Activated T-cell treated with anti-CD3 and anti-CD28 coated beads, Interleukin-2, amount 50 U/mL, for 72 hours (primary cell): ENCODE data around the gene CPNE8. TPM values are rescaled to one million over a fixed set of nuclear protein-coding genes. Genes with fewer than 3 reads are reported as not detected.

ENCODE experiments used
- ATAC-seq, 2 donors: fragments of 150-1000 bp; cut with Tn5 transposase; replicated peaks in 1 of 2; 2 replicates each; pipeline ENCODE4 v1.10.0; 2021; ENCODE audit warnings: moderate library complexity in 2 of 2, mild to moderate bottlenecking in 1 of 2
- DNase-seq, 2 donors: peaks; one replicate each; pipeline ENCODE4 v3.0.0; 2021 to 2022; ENCODE audit warnings: mixed read lengths in 1 of 2
- H3K27ac Mint-ChIP-seq: one replicate; pipeline ENCODE4 v1.8.0; 2022; ENCODE audit warnings: mild to moderate bottlenecking, moderate library complexity, mixed read lengths
- H3K27me3 Mint-ChIP-seq: one replicate; pipeline ENCODE4 v1.8.0; 2022; ENCODE audit warnings: low read depth, mixed read lengths
- H3K36me3 Mint-ChIP-seq, 2 donors: one replicate each; pipeline ENCODE4 v1.8.0; 2022; ENCODE audit warnings: mixed read lengths in 2 of 2, mild to moderate bottlenecking in 1 of 2; ENCODE audit not compliant: insufficient read depth in 2 of 2
- H3K4me1 Mint-ChIP-seq: one replicate; pipeline ENCODE4 v1.8.0; 2022; ENCODE audit warnings: low read depth, mixed read lengths
- H3K4me3 Mint-ChIP-seq, 2 donors: one replicate each; pipeline ENCODE4 v1.8.0; 2022; ENCODE audit warnings: mild to moderate bottlenecking in 2 of 2, mixed read lengths in 2 of 2, moderate library complexity in 2 of 2
- H3K9me3 Mint-ChIP-seq, 2 donors: one replicate each; pipeline ENCODE4 v1.8.0; 2022; ENCODE audit warnings: mixed read lengths in 2 of 2
- total RNA-seq, 2 donors: library from RNA; stranded (reverse); gene quantifications; one replicate each; pipeline ENCODE4 v1.2.3, GENCODE V29; 2022

The CPNE8 gene
- 1 to 10 TPM; 3.1 to 3.5 TPM for total RNA-seq

- ATAC-seq, result peak; percentile 52 to 68
- peak; percentile 50 to 54 for DNase-seq
- H3K36me3 Mint-ChIP-seq, result peaks cover 0 to 2% of the 10 kb centered on the region in 2 donors
- H3K4me3 Mint-ChIP-seq, result peak within 1 kb of the TSS; percentile 91 to 98
- peak within 1 kb of the TSS; percentile 77 for H3K27ac Mint-ChIP-seq
- H3K9me3 Mint-ChIP-seq, result no peaks in the 10 kb centered on the region
- peaks cover 32% of the 10 kb centered on the region for H3K4me1 Mint-ChIP-seq
- peaks cover 21% of the 10 kb centered on the region for H3K27me3 Mint-ChIP-seq
Measured at GRCh38 chr12:38905480-38906351, at the start of gene CPNE8. CPNE8 (minus strand) TSS chr12:38905591; CDS start chr12:38905534, 57 bp downstream.

- Mint-ChIP-seq H3K9me3 (peaks cover 0 to 4% of the 10 kb centered on the region in 2 donors), H3K27ac (no peak overlapping the region), H3K36me3 (no peaks in the 10 kb centered on the region), H3K27me3 (no peaks in the 10 kb centered on the region), H3K4me1 (no peaks in the 10 kb centered on the region), H3K4me3 (no peak overlapping the region)
- DNase-seq, result no peak
- no peak for ATAC-seq
Measured at GRCh38 chr12:38954238-38954873, 49.0 kb upstream of the CPNE8 start.

DNA sequence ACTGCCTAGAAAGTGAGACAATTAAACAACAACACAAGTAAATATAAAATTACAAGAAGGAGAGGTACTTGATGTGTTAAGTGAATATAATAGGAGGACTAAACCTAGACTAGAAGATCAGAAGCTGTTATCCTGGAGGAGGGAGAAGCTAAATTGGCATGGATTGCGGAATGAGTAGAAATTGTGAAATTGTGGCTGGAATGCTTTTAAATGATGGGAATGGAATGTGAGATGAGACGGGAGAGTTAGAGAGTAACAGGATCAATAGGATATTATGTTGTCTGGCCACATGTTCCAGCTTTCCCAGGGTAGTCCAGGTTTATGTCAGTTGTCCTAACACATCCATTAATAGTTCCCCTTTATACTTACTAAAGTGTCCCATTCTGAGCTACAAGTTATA lies 44.0 kb upstream of the CPNE8 start:
- Mint-ChIP-seq H3K4me1 (no peaks in the 10 kb centered on the region), H3K4me3 (no peak overlapping the region), H3K36me3 (no peaks in the 10 kb centered on the region), H3K9me3 (peaks cover 0 to 13% of the 10 kb centered on the region in 2 donors), H3K27ac (no peak overlapping the region), H3K27me3 (peaks cover 5% of the 10 kb centered on the region)
- DNase-seq (no peak), ATAC-seq (no peak)

GRCh38 chr12:38934686-38935085 lies 29.3 kb upstream of the CPNE8 start:
- H3K4me3 Mint-ChIP-seq, result no peak overlapping the region
- ATAC-seq (no peak), DNase-seq (no peak)
- peak overlapping the region; percentile 61 for H3K27ac Mint-ChIP-seq
- H3K9me3 Mint-ChIP-seq, result peaks cover 3% of the 10 kb centered on the region in 2 donors
- H3K4me1 Mint-ChIP-seq, result no peaks in the 10 kb centered on the region
- H3K36me3 Mint-ChIP-seq, result peaks cover 3 to 4% of the 10 kb centered on the region in 2 donors
- no peaks in the 10 kb centered on the region for H3K27me3 Mint-ChIP-seq

- ATAC-seq (no peak), DNase-seq (no peak)
- Mint-ChIP-seq H3K4me3 (no peak overlapping the region), H3K9me3 (peaks cover 3% of the 10 kb centered on the region in 2 donors), H3K36me3 (peaks cover 3 to 4% of the 10 kb centered on the region in 2 donors), H3K4me1 (no peaks in the 10 kb centered on the region), H3K27me3 (no peaks in the 10 kb centered on the region), H3K27ac (no peak overlapping the region)
Measured at GRCh38 chr12:38934078-38934584, 28.7 kb upstream of the CPNE8 start.

- no peak overlapping the region for H3K27ac Mint-ChIP-seq
- no peaks in the 10 kb centered on the region for H3K27me3 Mint-ChIP-seq
Measured at GRCh38 chr12:38932320-38932719, 26.9 kb upstream of the CPNE8 start.

GRCh38 chr12:38931461-38931860 lies 26.1 kb upstream of the CPNE8 start:
- H3K36me3 Mint-ChIP-seq, result peaks cover 0 to 3% of the 10 kb centered on the region in 2 donors
- no peak overlapping the region for H3K27ac Mint-ChIP-seq
- H3K4me1 Mint-ChIP-seq, result no peaks in the 10 kb centered on the region
- no peak for DNase-seq
- ATAC-seq, result peak in 1 of 2 donors; percentile 28
- H3K9me3 Mint-ChIP-seq, result peaks cover 0 to 3% of the 10 kb centered on the region in 2 donors
- peaks cover 2% of the 10 kb centered on the region for H3K27me3 Mint-ChIP-seq
- no peak overlapping the region for H3K4me3 Mint-ChIP-seq

More at GRCh38 chr12:38932320-38932719, 26.9 kb upstream of the CPNE8 start:
- Mint-ChIP-seq H3K9me3 (peaks cover 0 to 3% of the 10 kb centered on the region in 2 donors), H3K36me3 (peaks cover 0 to 3% of the 10 kb centered on the region in 2 donors), H3K4me3 (no peak overlapping the region), H3K4me1 (no peaks in the 10 kb centered on the region)
- no peak for ATAC-seq
- no peak for DNase-seq

DNA sequence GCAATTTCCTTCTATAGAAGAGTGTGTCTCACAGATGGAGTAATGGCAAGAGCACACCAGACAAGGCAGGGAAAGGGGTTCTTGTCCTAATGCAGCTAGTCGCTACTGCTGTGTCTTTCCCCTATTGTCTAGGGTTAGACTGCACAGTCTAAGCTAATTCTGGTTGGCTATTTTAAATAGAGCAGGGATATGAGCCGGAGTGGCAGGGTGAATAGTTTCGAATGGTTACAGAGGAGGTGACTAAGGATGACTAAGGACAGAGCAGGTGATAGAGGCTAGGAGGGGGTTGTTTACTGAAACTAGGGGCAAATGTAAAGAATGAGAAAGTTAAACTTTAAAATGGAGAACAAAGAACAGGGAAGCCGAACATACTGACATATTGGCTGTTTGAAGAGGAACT lies 25.6 kb upstream of the CPNE8 start:
- no peak overlapping the region for H3K4me3 Mint-ChIP-seq
- no peak overlapping the region for H3K27ac Mint-ChIP-seq
- peaks cover 4% of the 10 kb centered on the region for H3K27me3 Mint-ChIP-seq
- H3K36me3 Mint-ChIP-seq, result peaks cover 0 to 3% of the 10 kb centered on the region in 2 donors
- DNase-seq, result no peak
- H3K9me3 Mint-ChIP-seq, result peaks cover 0 to 3% of the 10 kb centered on the region in 2 donors
- H3K4me1 Mint-ChIP-seq, result no peaks in the 10 kb centered on the region
- ATAC-seq, result peak in 1 of 2 donors; percentile 42

DNA sequence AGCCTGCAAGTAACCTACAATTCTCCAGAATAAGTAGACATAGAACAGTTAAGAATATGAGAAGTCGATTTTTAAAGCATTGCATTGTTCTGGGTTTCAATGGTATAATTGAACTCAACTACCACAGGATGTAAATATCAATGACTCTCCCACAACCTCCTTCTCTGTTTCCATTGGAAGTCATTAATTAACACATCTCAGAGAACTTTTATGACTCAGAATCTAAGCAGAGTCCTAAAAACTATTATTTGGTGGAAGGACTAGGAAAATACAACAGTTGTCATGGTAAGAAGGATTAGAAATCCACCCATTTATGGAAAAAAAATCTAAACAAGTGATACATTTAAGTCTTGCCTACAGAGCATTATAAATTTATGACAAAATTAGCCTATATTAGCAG lies 21.1 kb upstream of the CPNE8 start:
- H3K9me3 Mint-ChIP-seq, result peaks cover 0 to 2% of the 10 kb centered on the region in 2 donors
- no peaks in the 10 kb centered on the region for H3K4me1 Mint-ChIP-seq
- ATAC-seq (no peak), DNase-seq (no peak)
- H3K27ac Mint-ChIP-seq, result no peak overlapping the region
- peaks cover 4% of the 10 kb centered on the region for H3K27me3 Mint-ChIP-seq
- H3K4me3 Mint-ChIP-seq, result no peak overlapping the region
- H3K36me3 Mint-ChIP-seq, result peaks cover 0 to 3% of the 10 kb centered on the region in 2 donors

GRCh38 chr12:38921025-38921677 lies 15.8 kb upstream of the CPNE8 start:
- Mint-ChIP-seq H3K4me1 (no peaks in the 10 kb centered on the region), H3K27ac (no peak overlapping the region), H3K36me3 (no peaks in the 10 kb centered on the region), H3K9me3 (peaks cover 0 to 2% of the 10 kb centered on the region in 2 donors), H3K27me3 (peaks cover 5% of the 10 kb centered on the region), H3K4me3 (no peak overlapping the region)
- DNase-seq (peak; percentile 19 to 31), ATAC-seq (peak; percentile 53 to 55)

GRCh38 chr12:38919191-38919590 lies 13.8 kb upstream of the CPNE8 start:
- H3K9me3 Mint-ChIP-seq, result peaks cover 0 to 2% of the 10 kb centered on the region in 2 donors
- peaks cover 5% of the 10 kb centered on the region for H3K27me3 Mint-ChIP-seq
- no peak overlapping the region for H3K27ac Mint-ChIP-seq
- no peaks in the 10 kb centered on the region for H3K36me3 Mint-ChIP-seq
- no peaks in the 10 kb centered on the region for H3K4me1 Mint-ChIP-seq
- no peak for ATAC-seq
- no peak for DNase-seq
- no peak overlapping the region for H3K4me3 Mint-ChIP-seq

DNA sequence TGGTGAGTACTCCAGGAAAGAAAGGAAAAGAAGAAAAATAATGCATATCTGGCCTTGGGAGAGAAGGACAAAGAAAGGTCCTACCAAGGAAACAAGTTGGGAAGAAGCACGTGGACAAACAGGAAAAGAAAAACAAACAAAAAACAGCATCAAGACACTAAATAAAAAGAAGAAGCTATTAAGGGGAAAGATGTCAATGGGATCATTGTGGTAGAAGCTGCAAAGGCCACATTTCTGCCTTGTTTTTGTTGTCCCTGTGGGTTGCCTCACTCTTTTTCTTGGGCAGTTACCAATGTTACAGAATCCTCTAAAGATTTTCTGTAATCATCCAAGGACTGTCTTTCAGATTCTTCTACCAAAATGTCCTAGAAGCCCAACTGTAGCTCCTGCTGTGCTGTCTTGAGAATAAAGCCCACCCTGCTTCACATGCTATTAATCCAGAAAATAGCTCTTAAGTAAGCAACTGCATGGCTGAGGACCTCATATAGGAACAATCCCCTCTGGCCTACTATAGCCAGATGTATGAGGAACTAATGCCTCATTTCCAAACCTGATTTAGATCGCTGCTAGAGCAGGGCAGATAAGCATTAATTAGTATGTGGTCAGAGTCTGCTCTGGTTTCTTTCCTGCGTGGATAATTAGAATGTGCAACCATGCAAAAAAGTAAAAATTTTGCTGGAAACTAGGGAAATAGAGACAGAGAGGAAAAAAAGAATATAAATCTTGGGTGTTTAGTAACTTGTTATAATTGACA lies 10.2 kb upstream of the CPNE8 start:
- no peak for DNase-seq
- Mint-ChIP-seq H3K9me3 (no peaks in the 10 kb centered on the region), H3K4me3 (no peak overlapping the region), H3K36me3 (no peaks in the 10 kb centered on the region), H3K27ac (no peak overlapping the region), H3K4me1 (no peaks in the 10 kb centered on the region), H3K27me3 (peaks cover 5% of the 10 kb centered on the region)
- ATAC-seq, result no peak
